ENCODE measurements around the gene KRTAP5-7.
"Not testable (repeated sequence)": the region's sequence is repeated elsewhere in the genome, so short reads cannot be mapped to it uniquely, and the experiment has no call there.

Gene KRTAP5-7, protein sequence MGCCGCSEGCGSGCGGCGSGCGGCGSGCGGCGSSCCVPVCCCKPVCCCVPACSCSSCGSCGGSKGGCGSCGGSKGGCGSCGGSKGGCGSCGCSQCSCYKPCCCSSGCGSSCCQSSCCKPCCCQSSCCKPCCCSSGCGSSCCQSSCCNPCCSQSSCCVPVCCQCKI

GRCh38 chr11:71526796-71527575 is at the start of gene KRTAP5-7:
TSS of gene KRTAP5-7 (plus strand) at chr11:71527267. CDS start at chr11:71527301, 34 bp downstream.
- not testable (repeated sequence) for DNase-seq

- DNase-seq, result no peak
These were observed 49.2 kb upstream of the KRTAP5-7 start for GRCh38 chr11:71477641-71478527.

DNA sequence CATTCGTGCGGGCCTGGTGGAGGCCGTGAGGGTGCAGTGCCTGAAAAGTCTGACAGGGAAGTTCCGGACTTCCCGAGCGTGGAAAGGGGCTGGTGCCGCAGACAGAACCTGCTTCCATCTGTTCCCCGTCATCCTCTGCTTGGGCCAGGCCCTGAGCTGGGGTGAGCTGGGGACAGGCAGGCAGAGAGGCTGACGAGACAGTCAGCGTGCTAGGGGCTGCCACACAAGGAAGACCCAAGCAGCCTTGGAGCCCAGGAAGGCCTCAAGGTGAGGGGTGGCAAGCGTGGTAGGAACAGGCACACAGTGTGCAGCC is 48.6 kb upstream of the KRTAP5-7 start:
- no peak for DNase-seq

DNA sequence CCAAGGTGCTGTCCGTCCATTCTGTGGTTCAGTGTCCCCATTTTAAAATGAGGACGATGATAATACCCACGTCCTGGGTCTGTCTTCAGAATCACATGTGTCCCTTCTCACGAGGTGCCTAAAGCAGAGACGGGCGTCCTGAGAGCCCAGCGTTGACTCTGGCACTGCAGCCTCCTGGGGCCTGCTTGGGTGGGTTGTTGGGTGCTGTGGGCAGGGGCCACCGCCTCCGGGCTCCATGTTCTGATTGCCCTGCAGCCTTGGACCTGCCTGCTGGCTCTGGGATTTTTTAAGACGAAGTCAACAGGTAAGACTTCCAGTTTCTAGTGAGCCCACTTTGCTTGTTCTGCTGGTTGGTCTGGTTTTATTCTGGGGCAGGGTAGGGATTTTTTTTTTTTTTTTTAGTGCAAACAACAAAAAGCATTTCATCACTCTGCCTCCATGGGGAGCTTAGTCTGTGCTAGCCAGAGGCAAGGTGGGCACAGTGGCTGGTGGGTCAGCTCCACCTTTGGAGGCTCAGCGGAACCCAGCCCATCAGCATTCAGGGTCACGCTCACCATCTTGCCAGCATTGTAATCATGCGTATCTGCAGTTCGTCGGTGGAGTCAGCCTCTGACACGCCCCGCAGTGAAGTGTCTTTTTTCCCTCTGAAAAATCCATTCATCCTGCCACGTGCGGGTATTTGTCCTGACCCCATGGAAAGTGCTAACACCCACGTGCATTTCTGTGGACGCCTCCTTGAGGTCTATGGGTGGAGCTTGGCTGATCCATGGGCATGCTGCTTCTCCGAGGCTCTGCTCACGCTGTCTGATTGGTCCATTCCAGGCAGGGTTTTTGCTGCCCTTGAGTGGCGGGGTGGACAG is 45.7 kb upstream of the KRTAP5-7 start:
- no peak for DNase-seq

DNA sequence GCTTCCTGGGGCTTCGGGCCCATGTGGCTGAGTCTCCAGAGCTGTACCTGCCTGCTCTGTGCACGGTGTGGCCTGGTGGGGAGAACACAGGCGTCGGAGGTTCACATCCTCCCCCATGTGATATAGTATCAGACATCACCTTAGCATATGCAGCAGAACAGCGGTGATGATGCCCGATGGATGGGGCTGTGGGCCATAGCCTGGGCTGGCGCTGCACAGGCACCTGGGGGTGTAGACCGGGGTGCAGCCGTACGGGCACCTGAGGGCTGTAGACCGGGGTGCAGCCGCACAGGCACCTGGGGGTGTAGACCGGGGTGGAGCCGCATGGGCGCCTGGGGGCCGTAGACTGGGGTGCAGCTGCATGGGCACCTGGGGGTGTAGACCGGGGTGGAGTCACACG is 44.9 kb upstream of the KRTAP5-7 start:
- DNase-seq, result no peak

- no peak for DNase-seq
These were observed 44.2 kb upstream of the KRTAP5-7 start for GRCh38 chr11:71482746-71483364.

DNA sequence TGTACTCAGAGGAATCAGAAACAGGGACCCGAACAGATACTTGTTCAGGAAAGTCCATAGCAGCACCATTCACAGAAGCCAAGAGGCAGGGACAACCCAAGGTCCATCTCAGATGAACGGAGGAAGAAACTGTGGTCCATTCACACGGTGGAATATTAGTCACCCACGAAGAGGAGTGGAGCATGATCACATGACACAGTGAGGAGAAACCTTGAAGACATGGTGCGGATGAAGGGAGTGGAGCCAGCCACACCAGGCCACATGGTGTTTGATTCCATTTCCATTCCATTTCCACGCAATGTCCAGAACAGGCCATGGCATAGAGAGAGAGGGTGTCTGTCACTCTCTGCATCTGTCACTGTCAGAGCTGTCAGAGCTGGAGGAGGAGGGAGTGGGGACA is 43.4 kb upstream of the KRTAP5-7 start:
- no peak for DNase-seq

DNA sequence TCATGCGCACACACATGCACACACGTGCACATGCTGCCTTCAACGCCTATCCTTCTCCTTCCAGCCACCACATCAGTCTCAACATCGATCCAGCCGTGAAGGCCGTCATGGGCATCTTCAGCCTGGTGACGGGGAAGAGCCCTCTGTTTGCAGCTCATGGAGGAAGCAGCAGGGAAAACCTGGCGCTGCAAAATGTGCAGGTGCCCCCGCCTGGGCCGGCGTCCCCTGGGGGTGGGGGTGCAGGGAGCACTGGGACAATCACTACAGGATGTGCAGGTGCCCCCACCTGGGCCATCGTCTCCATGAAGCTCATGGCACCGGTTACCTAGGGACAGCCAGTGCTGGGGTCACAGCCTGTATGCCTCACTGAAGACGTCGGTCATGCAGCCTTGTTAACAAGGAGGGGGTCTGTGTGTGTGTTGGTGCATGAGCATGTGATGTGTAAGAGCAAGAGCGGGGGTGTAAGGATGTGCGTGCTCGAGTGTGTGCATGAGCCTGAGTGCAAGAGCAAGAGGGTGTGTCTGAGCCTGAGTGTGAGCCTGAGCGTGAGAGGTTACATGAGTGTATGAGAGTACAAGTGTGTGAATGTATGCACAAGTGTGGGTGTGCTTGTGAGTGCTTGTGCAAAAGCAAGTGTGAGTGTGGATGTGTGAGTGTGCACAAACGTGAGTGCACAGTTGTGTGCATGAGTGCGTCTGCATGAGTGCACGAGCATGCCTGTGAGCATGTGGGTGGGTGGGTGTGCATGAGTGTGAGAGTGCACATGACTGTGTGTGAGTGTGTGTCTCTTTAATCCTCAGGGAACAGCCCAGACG is 42.6 kb upstream of the KRTAP5-7 start:
- no peak for DNase-seq

- DNase-seq, result no peak
These were observed 42.0 kb upstream of the KRTAP5-7 start for GRCh38 chr11:71485063-71485399.

DNA sequence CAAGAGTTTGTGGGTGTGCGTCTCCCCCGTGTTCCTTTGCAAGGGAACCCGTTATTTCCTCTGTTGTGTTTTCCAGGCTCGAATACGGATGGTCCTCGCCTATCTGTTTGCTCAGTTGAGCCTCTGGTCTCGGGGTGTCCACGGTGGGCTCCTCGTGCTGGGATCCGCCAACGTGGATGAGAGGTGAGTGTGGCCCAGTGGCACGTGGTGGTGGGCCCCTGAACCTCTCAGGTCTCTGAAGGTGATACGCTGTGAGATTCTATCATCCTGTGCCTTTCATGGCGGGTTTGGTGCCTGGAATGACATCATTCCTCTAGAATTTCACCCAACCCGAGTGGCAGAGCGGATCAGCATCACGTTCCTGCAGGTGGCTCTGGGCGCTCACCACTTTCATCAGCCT is 41.6 kb upstream of the KRTAP5-7 start:
- DNase-seq, result no peak

DNA sequence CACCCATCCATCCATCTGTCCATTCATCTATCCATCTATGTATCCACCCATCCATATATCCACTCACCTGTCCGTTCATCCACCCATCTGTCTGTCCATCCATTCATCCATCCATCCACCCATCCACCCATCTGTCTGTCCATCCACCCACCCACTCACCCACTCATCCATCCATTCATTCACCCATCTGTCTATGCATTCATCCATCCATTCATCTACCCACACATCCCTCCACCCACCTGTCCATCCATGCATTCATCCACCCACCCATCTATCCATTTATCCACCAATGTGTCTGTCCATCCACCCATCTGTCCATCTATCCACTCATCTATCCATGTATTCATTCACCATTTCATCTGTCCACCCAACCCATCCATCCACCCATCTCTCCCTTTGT is 40.7 kb upstream of the KRTAP5-7 start:
- no peak for DNase-seq

- no peak for DNase-seq
These were observed 38.3 kb upstream of the KRTAP5-7 start for GRCh38 chr11:71488681-71489270.

DNA sequence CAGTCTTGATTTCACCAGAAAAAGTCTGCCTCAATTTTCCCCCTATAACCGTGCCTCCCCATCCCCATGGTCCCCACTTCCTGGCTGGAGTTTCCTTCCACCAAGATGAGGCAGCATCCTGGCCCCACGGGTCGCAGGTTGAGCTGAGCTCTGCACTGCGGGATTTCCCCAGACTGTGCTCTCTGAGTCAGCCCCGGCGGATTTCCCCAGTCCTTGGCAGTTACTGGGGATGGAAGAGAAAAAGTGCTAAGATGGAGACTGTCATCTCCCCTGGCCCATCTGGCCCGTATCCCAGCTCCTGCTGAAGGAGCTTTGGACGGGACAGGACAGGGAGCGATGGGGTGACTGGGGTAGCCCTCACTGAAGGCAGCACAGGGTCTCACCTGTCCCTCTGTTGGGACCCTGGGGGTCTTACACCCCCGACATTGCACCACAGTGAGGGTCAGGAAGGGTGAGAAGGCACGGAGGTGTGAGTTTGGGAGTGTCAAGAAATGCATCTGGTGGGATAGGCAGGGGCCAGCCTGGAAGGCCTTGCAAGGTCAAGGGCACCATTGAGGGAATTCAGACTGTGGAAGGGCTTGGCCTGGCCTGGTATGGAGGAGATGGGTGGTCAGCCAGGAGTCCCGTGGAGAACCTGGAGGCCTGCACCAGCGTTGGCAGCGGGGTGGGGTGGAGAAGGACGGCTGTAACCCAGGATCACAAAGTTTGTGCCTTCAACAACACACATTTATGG is 37.6 kb upstream of the KRTAP5-7 start:
- no peak for DNase-seq

DNA sequence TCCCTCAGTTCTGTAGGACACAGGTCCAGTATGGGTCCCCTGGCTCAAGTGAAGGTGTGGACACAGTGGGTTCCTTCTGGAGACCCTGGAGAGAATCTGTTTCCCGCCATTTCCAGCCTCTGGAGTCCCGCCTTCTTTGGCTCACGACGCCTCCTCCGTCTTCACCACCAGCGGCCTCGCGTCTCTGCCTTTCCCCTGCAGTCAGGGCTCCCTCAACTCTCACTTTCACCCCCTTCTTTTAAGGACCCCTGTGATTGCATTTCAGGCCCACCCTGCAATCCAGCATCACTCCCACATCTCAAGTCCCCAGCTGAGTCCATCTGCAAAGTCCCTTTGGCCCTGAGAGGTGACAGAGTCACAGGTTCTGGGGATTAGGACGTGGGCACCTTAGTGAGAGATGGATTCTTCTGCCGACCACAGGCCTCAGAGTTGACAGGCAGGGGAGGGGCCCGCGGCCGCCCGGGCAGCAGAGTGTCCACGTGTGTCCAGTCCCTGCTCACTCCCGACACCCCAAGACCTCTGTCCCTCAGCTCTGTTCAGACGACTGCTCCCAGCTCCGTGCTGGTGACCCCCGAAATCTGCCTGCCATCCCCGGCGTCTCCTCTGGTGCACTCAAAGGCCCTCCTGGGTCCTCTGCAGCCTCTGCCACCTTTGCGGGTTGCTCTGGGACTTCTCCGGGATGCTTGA is 36.9 kb upstream of the KRTAP5-7 start:
- no peak for DNase-seq

DNA sequence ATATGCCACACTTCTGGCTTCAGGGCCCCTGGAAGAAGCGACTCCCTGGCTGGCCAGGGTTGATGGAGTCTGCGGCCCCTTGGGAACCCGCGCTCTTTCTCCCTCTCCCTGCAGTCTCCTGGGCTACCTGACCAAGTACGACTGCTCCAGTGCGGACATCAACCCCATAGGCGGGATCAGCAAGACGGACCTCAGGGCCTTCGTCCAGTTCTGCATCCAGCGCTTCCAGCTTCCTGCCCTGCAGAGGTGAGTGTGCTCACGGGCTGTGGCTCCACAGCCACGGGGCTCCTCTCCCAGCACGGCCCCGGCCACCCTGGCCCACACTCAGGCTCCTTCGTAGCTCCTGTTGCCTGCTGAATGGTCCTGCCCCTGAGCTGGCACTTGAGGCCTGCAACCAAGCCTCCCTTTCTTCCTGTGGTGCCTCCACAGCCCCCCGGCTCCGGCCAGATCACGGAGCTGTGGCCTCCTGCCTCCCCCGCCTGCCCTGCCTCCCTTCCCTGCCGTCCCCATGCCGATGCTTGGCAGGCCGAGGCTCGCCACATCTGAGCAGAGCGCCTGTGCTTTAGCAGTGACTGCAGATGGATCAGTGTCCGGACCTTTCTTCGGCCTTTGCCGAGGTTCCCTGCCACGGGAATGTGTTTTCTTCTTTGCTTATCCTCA is 36.2 kb upstream of the KRTAP5-7 start:
- no peak for DNase-seq

- DNase-seq, result no peak
These were observed 35.5 kb upstream of the KRTAP5-7 start for GRCh38 chr11:71491531-71491930.

GRCh38 chr11:71491940-71492339 is 35.1 kb upstream of the KRTAP5-7 start:
- DNase-seq, result no peak

GRCh38 chr11:71495286-71496230 is 31.5 kb upstream of the KRTAP5-7 start:
- DNase-seq, result no peak
